Stimulated activated CD8-positive, alpha-beta memory T cell treated with anti-CD3 and anti-CD28 coated beads, Interleukin-12 subunit alpha, Interleukin-12 subunit beta, amount 100 ng/mL, for 24 hours (primary cell): Measurements from ENCODE around the gene ABHD16A.

Experiments used
- DNase-seq: peaks from one replicate; pipeline ENCODE4 v3.0.0-alpha.2; 2020; ENCODE audit errors: extremely low read depth

ABHD16A gene

DNA sequence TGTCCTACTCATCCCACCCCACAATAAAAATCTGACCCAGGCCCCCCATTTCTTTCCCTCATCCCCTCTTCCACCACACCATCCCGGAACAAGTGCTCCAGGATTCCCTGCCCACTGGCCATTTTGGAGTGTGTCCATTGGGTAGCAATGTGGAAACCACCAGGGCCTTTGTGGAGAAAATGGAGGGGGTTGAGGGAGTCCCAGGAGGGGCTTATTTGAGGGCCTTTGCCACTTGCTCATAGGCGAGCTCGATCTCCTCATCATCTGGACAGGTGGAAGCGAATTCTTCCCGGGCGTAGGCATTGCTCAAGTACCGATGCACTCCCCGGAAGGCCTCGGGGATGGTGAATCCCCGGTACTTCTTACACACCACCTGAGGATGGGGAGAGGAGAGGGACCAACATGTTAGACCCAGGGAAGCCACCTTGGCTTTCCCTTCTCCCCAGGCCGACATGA lies 27.5 kb upstream of the ABHD16A start:
- no peak for DNase-seq

DNA sequence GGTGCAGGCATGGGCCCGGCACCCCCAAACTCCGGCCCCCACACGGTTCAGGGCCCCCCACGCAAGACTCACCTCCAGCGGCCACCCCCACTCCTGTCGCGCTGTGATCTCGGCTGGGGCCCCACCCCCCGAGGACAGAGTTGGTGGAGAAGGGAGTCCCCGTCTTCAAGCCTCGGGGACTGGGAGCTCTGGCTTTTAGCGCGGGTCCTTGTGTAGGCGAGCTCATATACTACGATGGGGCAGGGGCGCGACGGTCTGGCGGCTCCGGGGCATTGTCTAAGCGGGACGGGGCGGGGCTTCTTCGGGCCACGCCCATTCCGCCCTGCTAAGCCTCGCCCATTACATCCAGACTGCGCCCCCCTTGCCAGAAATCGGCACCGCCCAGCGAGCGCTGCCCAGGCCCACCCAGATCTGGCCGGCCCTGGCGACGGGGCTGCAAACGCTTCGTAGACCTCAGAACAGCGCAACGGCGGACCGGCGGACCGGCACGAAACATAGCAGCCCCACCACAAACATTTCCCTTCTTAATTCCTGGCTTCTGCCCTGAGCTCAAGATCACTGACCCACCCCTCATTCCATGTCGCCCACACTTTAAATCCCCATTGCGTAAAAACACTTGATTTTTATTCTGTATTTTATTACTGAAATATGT lies 27.0 kb upstream of the ABHD16A start:
- peak; percentile 40 for DNase-seq

- DNase-seq, result peak; percentile 33
Measured at GRCh38 chr6:31729515-31729978, 26.4 kb upstream of the ABHD16A start.

GRCh38 chr6:31728767-31729514 lies 25.8 kb upstream of the ABHD16A start, which contains the start of gene DDAH2:
TSS of gene DDAH2 (minus strand) at chr6:31729299. CDS start at chr6:31729161, 138 bp downstream.
- DNase-seq, result no peak

- DNase-seq, result no peak
Measured at GRCh38 chr6:31727717-31728671, 24.9 kb upstream of the ABHD16A start.

DNA sequence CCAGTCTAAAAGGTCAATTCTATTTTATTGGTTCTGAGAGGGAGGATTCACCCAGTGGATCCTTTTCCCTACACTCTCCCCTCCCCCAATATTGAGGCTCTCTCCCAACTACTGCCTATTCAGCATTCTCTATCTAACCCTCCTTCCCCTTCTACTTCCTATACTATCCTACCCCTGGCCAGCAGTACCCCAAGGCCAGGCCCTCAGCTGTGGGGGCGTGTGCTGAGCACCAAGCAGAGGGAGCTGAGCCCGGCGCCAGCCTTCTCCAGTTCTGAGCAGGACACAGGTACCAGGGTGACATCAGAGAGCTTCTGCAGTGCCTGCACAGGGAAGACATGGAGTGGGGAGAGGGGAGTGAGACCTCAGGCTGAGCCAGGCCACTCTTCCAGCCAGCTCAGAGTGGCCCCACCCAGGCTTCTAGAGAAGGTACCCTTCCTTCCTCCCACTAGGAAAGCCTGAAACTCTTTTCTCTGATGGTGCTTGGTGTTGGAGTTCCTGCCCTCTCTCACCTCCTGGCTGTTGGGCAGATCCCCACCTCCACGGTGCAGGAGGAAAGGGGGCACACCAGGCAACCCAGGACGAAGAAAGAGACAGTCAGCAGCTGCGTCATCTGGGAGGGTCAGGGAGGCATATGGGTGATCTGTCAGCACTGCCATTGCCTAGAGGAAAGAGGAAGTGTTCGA lies 24.1 kb upstream of the ABHD16A start:
- DNase-seq, result no peak

DNA sequence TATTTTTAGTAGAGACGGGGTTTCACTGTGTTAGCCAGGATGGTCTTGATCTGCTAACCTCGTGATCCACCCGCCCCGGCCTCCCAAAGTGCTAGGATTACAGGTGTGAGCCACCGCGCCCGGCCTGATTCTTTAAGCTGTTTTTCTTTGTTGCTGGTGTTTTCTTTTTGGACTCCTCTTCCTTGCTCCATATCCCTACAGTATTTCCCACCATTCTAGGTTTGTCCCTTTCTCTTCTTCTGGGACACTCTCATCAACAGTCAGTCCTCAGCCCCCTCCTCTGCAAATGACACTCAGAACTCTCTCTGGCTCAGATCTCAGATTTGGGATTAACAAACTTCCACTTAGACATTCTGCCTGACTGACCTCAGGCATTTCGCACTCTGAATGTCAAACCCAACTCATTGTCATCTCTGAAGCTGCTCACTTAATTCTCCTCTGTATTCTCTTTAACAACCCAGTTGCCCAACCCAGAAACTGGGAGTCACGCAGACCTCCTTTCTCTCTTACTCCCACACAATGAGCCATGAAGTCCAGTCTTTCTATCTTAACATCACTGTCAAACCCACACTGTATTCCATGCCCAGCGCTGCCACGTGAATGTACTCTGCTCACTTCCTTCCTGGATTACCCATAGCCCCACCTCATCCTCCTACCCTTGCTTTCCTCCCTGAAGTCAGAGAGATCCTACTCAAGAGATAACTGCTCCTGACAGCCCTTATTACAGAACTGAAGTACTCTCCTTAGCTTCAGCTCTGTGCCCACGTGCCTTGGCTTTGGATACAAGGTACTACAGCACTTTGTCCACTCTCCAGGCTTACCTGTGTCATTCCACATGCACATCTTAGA lies 22.6 kb upstream of the ABHD16A start:
- DNase-seq, result no peak

DNA sequence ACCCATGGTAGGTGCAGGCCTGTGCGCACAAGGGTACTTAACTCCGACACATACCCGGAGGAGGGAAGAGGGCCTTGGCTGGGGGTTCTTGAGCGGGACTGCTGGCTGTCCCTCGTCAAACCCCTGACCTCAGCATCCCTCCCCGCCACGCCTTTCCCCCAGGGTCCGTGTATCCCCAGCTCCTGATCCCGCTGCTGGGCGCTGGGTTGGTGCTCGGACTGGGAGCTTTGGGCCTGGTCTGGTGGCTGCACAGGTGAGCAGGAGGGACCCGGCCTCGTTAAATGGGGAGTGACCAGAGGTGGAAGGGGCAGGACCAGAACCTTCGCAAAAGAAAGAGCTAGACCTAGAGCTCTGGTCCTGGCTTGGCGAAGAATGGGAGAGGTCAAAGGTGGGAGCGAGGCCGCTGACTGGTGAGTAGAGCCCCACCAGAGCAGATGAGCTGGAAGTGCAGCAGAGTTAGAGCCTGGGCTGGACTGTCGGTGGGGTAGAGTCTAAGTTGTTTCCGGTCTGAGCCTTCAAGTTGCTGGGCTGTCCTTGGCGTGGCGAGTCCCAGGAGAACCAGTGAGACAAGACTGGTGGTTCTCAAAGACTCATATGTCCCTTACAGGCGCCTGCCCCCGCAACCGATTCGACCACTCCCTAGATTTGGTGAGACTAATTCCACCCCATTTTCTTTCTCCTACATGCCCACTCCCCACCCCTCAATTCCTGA lies 21.0 kb upstream of the ABHD16A start:
- no peak for DNase-seq

- DNase-seq, result no peak
Measured at GRCh38 chr6:31723245-31723979, 20.3 kb upstream of the ABHD16A start, which contains the start of gene MPIG6B. TSS of gene MPIG6B (plus strand) at chr6:31723373. CDS start at chr6:31723384, 11 bp downstream.

- no peak for DNase-seq
Measured at GRCh38 chr6:31722173-31722572, 19.0 kb upstream of the ABHD16A start.

- DNase-seq, result no peak
Measured at GRCh38 chr6:31721351-31722020, 18.4 kb upstream of the ABHD16A start, which contains the start of gene LY6G6C. TSS of gene LY6G6C (minus strand) at chr6:31721746. CDS start at chr6:31721679, 67 bp downstream.

DNA sequence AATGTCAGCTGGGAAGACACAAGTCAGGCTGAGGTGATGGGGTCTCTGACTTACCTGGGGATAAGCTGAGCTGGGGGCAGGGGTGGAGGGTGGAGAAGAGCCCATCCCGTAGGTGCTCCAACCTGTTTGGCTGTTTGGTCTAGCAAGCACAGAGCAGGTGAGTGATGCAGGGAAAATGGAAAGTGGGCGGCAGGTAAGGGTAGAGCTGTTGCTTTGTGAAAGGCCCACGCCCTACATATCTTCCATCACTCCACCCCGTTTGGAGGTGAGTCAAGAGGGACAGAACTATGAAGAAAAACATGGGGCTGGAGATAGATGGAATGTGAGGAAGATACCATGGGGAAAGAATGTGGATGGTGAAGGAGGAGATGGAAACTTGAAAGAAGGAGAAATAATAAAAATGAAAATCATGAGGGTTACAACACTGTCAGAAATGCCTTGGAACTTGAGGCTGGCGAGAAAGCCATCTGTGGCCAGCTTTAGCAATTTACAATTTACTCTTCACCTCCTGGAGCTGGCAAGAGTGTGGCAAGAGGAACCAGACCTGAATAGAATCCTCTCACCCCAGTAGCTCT lies 17.2 kb upstream of the ABHD16A start:
- no peak for DNase-seq

GRCh38 chr6:31719001-31719400 lies 15.9 kb upstream of the ABHD16A start:
- no peak for DNase-seq

- DNase-seq, result no peak
Measured at GRCh38 chr6:31718265-31718664, 15.1 kb upstream of the ABHD16A start.

GRCh38 chr6:31717499-31718222 lies 14.5 kb upstream of the ABHD16A start:
- no peak for DNase-seq

DNA sequence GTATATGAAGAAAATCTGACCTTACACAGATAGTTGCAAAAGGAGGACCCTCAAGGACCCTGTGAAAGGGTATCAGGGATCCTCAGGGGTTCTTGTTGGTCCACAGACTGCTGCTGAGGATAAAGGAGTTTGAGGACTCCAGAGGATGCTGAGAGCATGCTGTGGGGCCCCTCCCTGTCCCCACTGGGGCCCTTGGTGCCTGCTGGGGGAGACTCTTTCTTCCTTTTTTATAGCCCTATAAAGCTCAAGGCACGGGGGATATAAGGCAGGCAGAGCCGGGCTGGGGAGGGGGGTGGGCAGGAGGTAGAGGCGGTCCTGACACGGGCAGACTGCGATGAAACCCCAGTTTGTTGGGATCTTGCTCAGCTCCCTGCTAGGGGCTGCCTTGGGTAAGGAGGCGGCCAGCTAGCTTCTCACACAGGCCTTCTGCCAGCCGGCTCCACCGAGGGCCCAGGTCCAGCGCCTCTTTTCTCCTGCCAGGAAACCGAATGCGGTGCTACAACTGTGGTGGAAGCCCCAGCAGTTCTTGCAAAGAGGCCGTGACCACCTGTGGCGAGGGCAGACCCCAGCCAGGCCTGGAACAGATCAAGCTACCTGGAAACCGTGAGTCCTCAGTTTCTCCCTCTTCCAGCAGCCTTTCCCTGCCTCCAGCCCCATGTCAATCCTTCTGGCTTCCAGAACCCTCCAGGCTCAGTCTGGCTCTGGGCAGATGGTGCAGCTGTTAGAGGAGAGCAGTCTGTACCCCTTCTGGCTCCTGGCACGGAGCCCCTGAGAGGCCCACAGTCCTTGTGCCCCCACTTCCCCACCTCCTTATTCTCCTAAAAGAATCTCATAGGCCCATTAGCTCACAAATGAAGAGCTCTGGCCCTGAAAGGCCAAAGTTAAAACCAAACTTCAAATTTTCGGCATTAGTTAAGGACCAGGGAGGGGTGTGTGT lies 12.2 kb upstream of the ABHD16A start, which contains the start of gene LY6G6D:
LY6G6D (plus strand) TSS at position 327 of the 937 bp plus-strand sequence; CDS start at position 335, 8 bp downstream.
- DNase-seq, result no peak
